B cell (primary cell): ENCODE results near the gene VSTM2B.

Experiments used
- EZH2 ChIP-seq: IDR thresholded peaks from 2 replicates; pipeline ENCODE4 v1.6.1; 2012; ENCODE audit warnings: borderline replicate concordance, low read depth, mild to moderate bottlenecking, moderate library complexity, low read length; ENCODE audit not compliant: insufficient read depth, poor library complexity, severe bottlenecking
- TF ChIP-seq, protein P1 (sequence below): fragments of 200-600 bp; IDR thresholded peaks from one replicate; pipeline ENCODE4 v1.8.0; 2022; ENCODE audit warnings: antibody characterized with exemption, mild to moderate bottlenecking

GRCh38 chr19:29537601-29538000 is 11.8 kb downstream of the VSTM2B start:
- TF ChIP-seq, protein P1, sequence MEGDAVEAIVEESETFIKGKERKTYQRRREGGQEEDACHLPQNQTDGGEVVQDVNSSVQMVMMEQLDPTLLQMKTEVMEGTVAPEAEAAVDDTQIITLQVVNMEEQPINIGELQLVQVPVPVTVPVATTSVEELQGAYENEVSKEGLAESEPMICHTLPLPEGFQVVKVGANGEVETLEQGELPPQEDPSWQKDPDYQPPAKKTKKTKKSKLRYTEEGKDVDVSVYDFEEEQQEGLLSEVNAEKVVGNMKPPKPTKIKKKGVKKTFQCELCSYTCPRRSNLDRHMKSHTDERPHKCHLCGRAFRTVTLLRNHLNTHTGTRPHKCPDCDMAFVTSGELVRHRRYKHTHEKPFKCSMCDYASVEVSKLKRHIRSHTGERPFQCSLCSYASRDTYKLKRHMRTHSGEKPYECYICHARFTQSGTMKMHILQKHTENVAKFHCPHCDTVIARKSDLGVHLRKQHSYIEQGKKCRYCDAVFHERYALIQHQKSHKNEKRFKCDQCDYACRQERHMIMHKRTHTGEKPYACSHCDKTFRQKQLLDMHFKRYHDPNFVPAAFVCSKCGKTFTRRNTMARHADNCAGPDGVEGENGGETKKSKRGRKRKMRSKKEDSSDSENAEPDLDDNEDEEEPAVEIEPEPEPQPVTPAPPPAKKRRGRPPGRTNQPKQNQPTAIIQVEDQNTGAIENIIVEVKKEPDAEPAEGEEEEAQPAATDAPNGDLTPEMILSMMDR, result no peak
- TF ChIP-seq EZH2, result no peak
